Heart left ventricle (tissue), 16 donors: ENCODE measurements around the gene OBP2A. TPM values are rescaled to one million over a fixed set of nuclear protein-coding genes. Genes with fewer than 3 reads are reported as not detected.
"Not testable (repeated sequence)": the region's sequence is repeated elsewhere in the genome, so short reads cannot be mapped to it uniquely, and the experiment has no call there.

Experiments
- ATAC-seq, 4 donors: fragments of 200-7000 bp; cut with Tn5 transposase; one replicate each; pipeline ENCODE4 v1.9.1; 2020 to 2022; ENCODE audit warnings: moderate library complexity in 4 of 4, mild to moderate bottlenecking in 3 of 4, moderate number of reproducible peaks in 1 of 4
- DNase-seq, 5 donors: peaks; one replicate each; pipeline ENCODE4 v3.0.0-alpha.2; 2020
- H3K27ac ChIP-seq, 12 donors: fragments of 200-600 bp; sonication (generic) in 4 of 12; one replicate each; pipeline versions ENCODE4 v1.5.0 to v1.8.0; 2016 to 2022; ENCODE audit warnings: mild to moderate bottlenecking in 2 of 12
- H3K27me3 ChIP-seq, 9 donors: fragments of 200-600 bp; sonication (generic) in 2 of 9; one replicate each; pipeline versions ENCODE4 v1.5.1 to v1.8.0; 2016 to 2022; ENCODE audit warnings: mild to moderate bottlenecking in 3 of 9
- H3K36me3 ChIP-seq, 9 donors: fragments of 200-600 bp; sonication (generic) in 2 of 9; one replicate each; pipeline versions ENCODE4 v1.5.0 to v1.8.0; 2018 to 2022; ENCODE audit warnings: mild to moderate bottlenecking in 2 of 9
- H3K4me1 ChIP-seq, 12 donors: fragments of 200-600 bp; sonication (generic) in 4 of 12; one replicate each; pipeline versions ENCODE4 v1.5.0 to v1.8.0; 2016 to 2022; ENCODE audit warnings: mild to moderate bottlenecking in 3 of 12
- H3K4me3 ChIP-seq, 12 donors: fragments of 200-600 bp; sonication (generic) in 4 of 12; one replicate each; pipeline versions ENCODE4 v1.5.0 to v1.8.0; 2017 to 2022; ENCODE audit warnings: mild to moderate bottlenecking in 9 of 12, moderate library complexity in 4 of 12
- H3K9me3 ChIP-seq, 12 donors: fragments of 200-600 bp; sonication (generic) in 4 of 12; one replicate each; pipeline versions ENCODE4 v1.5.0 to v1.8.0; 2016 to 2022; ENCODE audit warnings: mild to moderate bottlenecking in 1 of 12
- POLR2A ChIP-seq, 2 donors: fragments of 450-650 bp; IDR thresholded peaks; one replicate each; pipeline ENCODE4 v1.6.1; 2017; ENCODE audit warnings: antibody characterized with exemption in 2 of 2, mild to moderate bottlenecking in 2 of 2, moderate library complexity in 2 of 2
- WGBS, 4 donors: extraction: QIAGEN DNeasy Blood & Tissue Kit in 2 of 4; methylation state at CpG; one replicate each; pipeline versions ENCODE4 v1.1.5 to v1.1.7; 2013 to 2018; 5-methylcytosine and 5-hydroxymethylcytosine counted together
- intact Hi-C, 10 donors: fragments of 100-400 bp; cut with DNase I; formaldehyde crosslinking; loops; one replicate each; pipeline versions ENCODE4 v1.11.1 to v1.14.2; 2022
- polyA plus RNA-seq, 2 donors: library from polyadenylated mRNA; stranded (reverse); fragments of 200-250 nt; gene quantifications; one replicate each; pipeline ENCODE4 v1.2.3, GENCODE V29; 2013
- total RNA-seq, 9 donors: library from RNA; depleted of rRNA in 2 of 9; stranded (reverse); fragments of >200 nt in 2 of 9; fragmentation: NEBNext Ultra II Directional in 3 of 9; extraction: Animal tissue kit (Norgen Biotek cat#: 25700) in 3 of 9; gene quantifications; one replicate each; pipeline versions ENCODE4 v1.1.0 to v1.2.4, GENCODE V29; 2016 to 2023
- TF ChIP-seq, protein P1 (sequence below), 12 donors: fragments of 200-600 bp; sonication (generic) in 4 of 12; IDR thresholded peaks; one replicate each; pipeline versions ENCODE4 v1.5.0 to v1.8.0; 2018 to 2022; ENCODE audit warnings: antibody characterized with exemption in 12 of 12, mild to moderate bottlenecking in 5 of 12
- donor health status: ischemic (EF 13 %, LVEDD 7.1; RV severe dilation, severe dysfunction).
- donor health status: healthy with polysubstance abuse.
- donor health status: DM: no; HTN: yes; CAD: no.
- donor health status: DM: no; HTN: no; CAD: no.
- donor health status: ischemic (EF 25% LVEDD 6.9; RV normal size, moderate dysfunction).
- donor health status: ischemic (EF 25% LVEDD 5.7; RV mildly dilated, moderate dysfunction).
- donor health status: healthy.
- donor health status: DM: yes; HTN: yes; CAD: no.
- donor health status: ischemic (EF 35%, LVEDD 5.7; RV mildly dilated, moderate dysfunction).
- donor health status: nonischemic (EF 11% LVEDD 7.7; RV severe dilation, severe dysfunction).
- donor health status: DM: yes; HTN: yes; CAD: no.
- donor health status: PGD.
- donor health status: ischemic (EF 29% LVEDD 5.4; RV normal size, mild dysfunction).
- donor health status: nonischemic (EF 23%, LVEDD 6.1; RV moderate dilation, normal function).

The OBP2A gene
- total and polyA plus RNA-seq, 11 donors, result not detected

DNA sequence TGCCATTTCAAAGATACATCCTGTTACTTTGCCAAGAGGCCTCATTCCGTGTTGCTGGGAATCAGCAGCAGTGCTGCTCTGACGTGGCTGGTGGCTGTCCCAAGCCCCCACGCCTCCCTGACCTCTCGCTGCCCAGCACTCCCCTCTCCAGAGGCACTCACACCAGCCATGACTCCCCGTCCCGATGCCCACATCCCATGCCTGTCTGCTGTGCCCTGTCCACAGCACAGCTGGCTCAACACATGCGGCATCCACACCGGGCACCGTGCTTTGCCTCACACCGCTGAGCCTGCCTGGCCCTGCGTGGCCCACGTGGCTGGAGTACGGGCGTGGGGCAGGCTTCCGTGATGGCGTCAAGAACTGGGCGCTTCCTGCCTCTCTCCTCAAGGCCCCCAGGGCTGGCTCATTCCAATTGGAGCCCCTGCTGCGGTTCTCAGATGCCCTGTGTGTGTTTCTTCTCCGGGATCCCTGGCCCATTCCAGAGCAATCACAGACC lies 32.5 kb upstream of the OBP2A start:
- WGBS, 4 donors, result 77 to 87% (median 87%) methylated on average over 18 to 19 of the region's 19 CpGs
- TF ChIP-seq POLR2A (IDR thresholded peaks at IDR 0.05), result no peak
- TF ChIP-seq, protein P1, sequence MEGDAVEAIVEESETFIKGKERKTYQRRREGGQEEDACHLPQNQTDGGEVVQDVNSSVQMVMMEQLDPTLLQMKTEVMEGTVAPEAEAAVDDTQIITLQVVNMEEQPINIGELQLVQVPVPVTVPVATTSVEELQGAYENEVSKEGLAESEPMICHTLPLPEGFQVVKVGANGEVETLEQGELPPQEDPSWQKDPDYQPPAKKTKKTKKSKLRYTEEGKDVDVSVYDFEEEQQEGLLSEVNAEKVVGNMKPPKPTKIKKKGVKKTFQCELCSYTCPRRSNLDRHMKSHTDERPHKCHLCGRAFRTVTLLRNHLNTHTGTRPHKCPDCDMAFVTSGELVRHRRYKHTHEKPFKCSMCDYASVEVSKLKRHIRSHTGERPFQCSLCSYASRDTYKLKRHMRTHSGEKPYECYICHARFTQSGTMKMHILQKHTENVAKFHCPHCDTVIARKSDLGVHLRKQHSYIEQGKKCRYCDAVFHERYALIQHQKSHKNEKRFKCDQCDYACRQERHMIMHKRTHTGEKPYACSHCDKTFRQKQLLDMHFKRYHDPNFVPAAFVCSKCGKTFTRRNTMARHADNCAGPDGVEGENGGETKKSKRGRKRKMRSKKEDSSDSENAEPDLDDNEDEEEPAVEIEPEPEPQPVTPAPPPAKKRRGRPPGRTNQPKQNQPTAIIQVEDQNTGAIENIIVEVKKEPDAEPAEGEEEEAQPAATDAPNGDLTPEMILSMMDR (IDR thresholded peaks at IDR 0.05), result no peak

DNA sequence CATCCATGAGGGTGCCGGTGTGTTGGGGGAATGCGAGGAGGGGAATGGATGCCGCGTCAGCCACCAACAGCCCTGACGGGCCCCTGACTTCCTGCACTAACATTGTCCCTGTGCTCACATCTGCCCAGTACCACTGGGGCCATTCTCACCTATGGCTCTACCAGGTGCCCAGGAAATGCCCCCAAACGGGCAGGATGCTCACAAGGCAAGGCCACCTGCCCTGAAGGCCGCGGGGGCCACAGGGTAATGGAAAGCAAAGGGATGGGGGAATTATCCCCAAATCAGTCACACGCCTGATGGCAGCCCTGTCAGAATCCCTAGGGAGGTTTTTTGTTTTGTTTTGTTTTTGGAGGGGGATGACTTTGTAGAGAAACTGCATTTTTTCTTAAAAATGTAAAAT lies 32.0 kb upstream of the OBP2A start:
- H3K4me1 ChIP-seq, H3K4me3 ChIP-seq, H3K36me3 ChIP-seq, H3K27ac ChIP-seq, intact Hi-C loops, ATAC-seq, H3K27me3 ChIP-seq, DNase-seq: not testable (repeated sequence)
- peaks cover 0 to 16% (median 9%) of the 10 kb centered on the region in 12 donors for H3K9me3 ChIP-seq
- WGBS, 4 donors, result 85 to 91% (median 86%) methylated on average over 9 of the region's 9 CpGs

More for the DNA sequence above, 32.5 kb upstream of the OBP2A start:
- DNase-seq (peak in 1 of 5 donors; percentile 37), ATAC-seq (peak in 2 of 4 donors; percentile 18 to 64)
- intact Hi-C loops, result no loop called here
- Histone ChIP-seq H3K27me3 (no peaks in the 10 kb centered on the region), H3K36me3 (no peaks in the 10 kb centered on the region), H3K4me3 (no peak overlapping the region), H3K9me3 (peaks cover 0 to 21% (median 10%) of the 10 kb centered on the region in 12 donors), H3K4me1 (no peaks in the 10 kb centered on the region), H3K27ac (no peak overlapping the region)

DNA sequence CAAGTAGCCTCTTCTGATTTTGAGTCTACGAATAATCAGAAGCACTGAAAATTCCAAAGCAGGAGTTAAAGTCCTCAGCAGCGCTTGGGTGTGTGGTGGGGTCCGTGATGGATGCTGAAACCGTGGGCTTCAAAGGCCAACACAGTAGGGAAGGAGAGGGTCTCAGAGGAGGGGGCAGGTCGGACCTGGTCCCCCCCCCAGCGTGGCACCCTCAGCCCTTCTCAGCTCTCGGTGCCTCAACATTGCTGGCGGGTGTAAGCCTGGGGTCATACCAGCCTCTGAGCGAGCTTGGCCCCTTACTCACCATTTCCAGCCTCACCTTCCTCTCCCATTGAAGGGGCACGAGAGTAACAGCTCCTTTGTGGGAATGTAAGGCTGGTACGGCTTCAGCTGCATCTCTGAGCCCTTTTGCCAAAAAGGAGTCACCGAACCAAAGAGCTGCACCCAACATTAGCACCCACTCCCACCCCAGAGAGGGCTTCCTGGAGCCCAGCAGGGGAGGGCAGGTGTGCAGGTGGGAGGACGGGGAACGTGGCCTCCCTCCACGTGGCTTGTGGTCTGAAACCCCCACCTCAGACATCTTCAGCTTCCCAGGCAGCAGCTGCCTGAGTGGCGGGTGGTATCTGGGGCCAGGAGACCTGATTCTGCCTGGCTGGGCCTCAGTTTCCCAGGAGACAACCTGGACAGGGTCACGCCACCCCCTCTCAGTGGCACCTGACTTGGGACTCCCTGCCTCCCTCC lies 31.4 kb upstream of the OBP2A start:
- ATAC-seq (no peak), DNase-seq (peak in 2 of 5 donors; percentile 5 to 26)
- Histone ChIP-seq H3K4me1 (no peaks in the 10 kb centered on the region), H3K4me3 (no peak overlapping the region), H3K36me3 (no peaks in the 10 kb centered on the region), H3K9me3 (peaks cover 0 to 10% (median 3%) of the 10 kb centered on the region in 12 donors), H3K27ac (no peak overlapping the region), H3K27me3 (no peaks in the 10 kb centered on the region)
- 78 to 88% (median 83%) methylated on average over 13 to 17 of the region's 17 CpGs for WGBS, 4 donors
- TF ChIP-seq, protein P1 (IDR thresholded peaks at IDR 0.05), result no peak
- intact Hi-C loops, result no loop called here

DNA sequence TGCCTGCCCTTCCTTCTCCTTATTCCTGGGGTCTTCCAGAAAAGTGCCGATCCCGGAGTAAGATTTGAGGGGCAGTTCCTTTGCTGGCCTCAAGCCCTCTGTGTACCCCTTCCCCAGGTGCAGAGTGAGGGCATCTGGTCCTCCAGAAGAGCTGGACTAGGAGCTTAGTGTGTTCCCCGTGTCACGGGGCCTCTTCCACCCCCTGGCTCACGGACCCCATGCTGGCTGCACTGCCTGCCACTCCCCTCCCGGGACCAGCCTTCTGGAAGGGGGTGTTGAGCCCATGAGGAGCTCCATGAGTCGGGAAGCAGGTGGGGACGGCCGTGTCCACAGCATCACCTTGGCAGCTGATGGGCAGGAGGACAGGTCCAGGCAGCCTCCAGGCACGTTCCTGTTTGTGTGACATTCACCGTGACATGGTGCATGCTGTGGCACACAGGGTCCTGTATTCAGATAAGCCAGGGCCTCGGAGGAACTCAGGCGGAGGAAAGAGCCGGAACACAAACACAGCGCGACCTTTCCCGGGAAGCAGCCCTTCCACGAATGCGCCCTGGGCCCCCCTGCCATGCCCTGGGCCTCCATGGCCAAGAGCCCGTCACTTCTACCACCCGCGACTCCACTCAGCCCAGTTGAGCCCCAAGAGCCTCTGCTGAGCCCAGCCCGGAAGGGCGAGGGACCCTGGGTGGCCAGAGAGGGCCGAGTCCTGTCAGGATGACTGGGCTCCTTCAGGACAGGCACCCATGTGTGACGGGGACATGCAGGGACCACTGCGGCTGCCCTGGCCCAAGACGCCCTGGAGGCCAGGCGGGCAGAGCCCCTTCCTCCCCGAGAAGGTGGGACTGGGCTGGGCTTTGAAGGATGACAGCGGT lies 30.6 kb upstream of the OBP2A start:
- intact Hi-C loops, result no loop called here
- ATAC-seq (no peak), DNase-seq (peak in 2 of 5 donors; percentile 14 to 47)
- Histone ChIP-seq H3K4me3 (no peak overlapping the region), H3K27ac (no peak overlapping the region), H3K9me3 (peaks cover 0 to 2% (median 0%) of the 10 kb centered on the region in 12 donors), H3K4me1 (no peaks in the 10 kb centered on the region), H3K27me3 (no peaks in the 10 kb centered on the region), H3K36me3 (no peaks in the 10 kb centered on the region)
- TF ChIP-seq POLR2A (IDR thresholded peaks at IDR 0.05), result no peak
- TF ChIP-seq, protein P1 (IDR thresholded peaks at IDR 0.05), result no peak
- 81 to 91% (median 85%) methylated on average over 30 to 31 of the region's 31 CpGs for WGBS, 4 donors
